Neural cell (in vitro differentiated cells): ENCODE data around the gene NCR2. TPM values are rescaled to one million over a fixed set of nuclear protein-coding genes. Genes with fewer than 3 reads are reported as not detected.

Source experiments
- H2AFZ ChIP-seq: fragments of 200-600, 300-800 bp; sonication (generic), shearing (Covaris generic); 2 replicates; pipeline ENCODE4 v1.6.0; 2014; ENCODE audit warnings: low read depth, mild to moderate bottlenecking, antibody characterized with exemption, low read length, moderate library complexity
- H3F3A ChIP-seq: fragments of 200-600 bp; shearing (Covaris generic); 2 replicates; pipeline ENCODE4 v1.6.1; 2016; ENCODE audit warnings: mild to moderate bottlenecking, moderate library complexity, mixed read lengths, antibody characterized with exemption, low read length; ENCODE audit not compliant: insufficient read depth, poor library complexity, severe bottlenecking
- H3K27ac ChIP-seq: fragments of 200-600, 300-800 bp; sonication (generic), shearing (Covaris generic); 2 replicates; pipeline ENCODE4 v1.5.1; 2014; ENCODE audit warnings: mild to moderate bottlenecking, low read length, moderate library complexity
- H3K27me3 ChIP-seq: fragments of 300-800, 200-600 bp; sonication (generic), shearing (Covaris generic); 2 replicates; pipeline ENCODE4 v1.6.0; 2014; ENCODE audit warnings: mild to moderate bottlenecking, low read depth, low read length, moderate library complexity; ENCODE audit not compliant: insufficient read depth
- H3K36me3 ChIP-seq: fragments of 300-800, 200-600 bp; sonication (generic), shearing (Covaris generic); 2 replicates; pipeline ENCODE4 v1.5.1; 2014; ENCODE audit warnings: mild to moderate bottlenecking, antibody characterized with exemption, low read length, moderate library complexity; ENCODE audit not compliant: insufficient read depth
- H3K4me2 ChIP-seq: fragments of 300-800, 200-600 bp; sonication (generic), shearing (Covaris generic); 2 replicates; pipeline ENCODE4 v1.6.0; 2014; ENCODE audit warnings: mild to moderate bottlenecking, low read length
- H3K4me3 ChIP-seq: fragments of 300-800, 200-600 bp; sonication (generic), shearing (Covaris generic); 2 replicates; pipeline ENCODE4 v1.5.1; 2014; ENCODE audit warnings: mild to moderate bottlenecking, low read length, moderate library complexity
- H3K79me2 ChIP-seq: fragments of 200-600 bp; shearing (Covaris generic); replicated peaks from 2 replicates; pipeline ENCODE4 v1.6.0; 2014; ENCODE audit warnings: mild to moderate bottlenecking, low read length, moderate library complexity; ENCODE audit not compliant: insufficient read depth
- H3K9ac ChIP-seq: fragments of 300-800, 200-600 bp; sonication (generic), shearing (Covaris generic); 2 replicates; pipeline ENCODE4 v1.6.1; 2016; ENCODE audit warnings: mild to moderate bottlenecking, low read length, mixed read lengths
- H3K9me2 ChIP-seq: fragments of 200-600 bp; shearing (Covaris generic); 2 replicates; pipeline ENCODE4 v1.6.1; 2016; ENCODE audit warnings: mild to moderate bottlenecking, low read length, mixed read lengths; ENCODE audit not compliant: insufficient read depth
- H3K9me3 ChIP-seq: fragments of 200-600, 300-800 bp; sonication (generic), shearing (Covaris generic); 2 replicates; pipeline ENCODE4 v1.6.1; 2016; ENCODE audit warnings: mild to moderate bottlenecking, mixed run types, low read length, moderate library complexity, mixed read lengths
- H4K20me1 ChIP-seq: fragments of 200-600 bp; shearing (Covaris generic); 2 replicates; pipeline ENCODE4 v1.6.1; 2016; ENCODE audit warnings: mild to moderate bottlenecking, mixed run types; ENCODE audit not compliant: insufficient read depth
- CTCF ChIP-seq: fragments of 450-650 bp; IDR thresholded peaks from 2 replicates; pipeline ENCODE4 v1.5.1; 2014; ENCODE audit warnings: antibody characterized with exemption, mild to moderate bottlenecking, moderate library complexity; ENCODE audit not compliant: poor library complexity, severe bottlenecking
- EP300 ChIP-seq: fragments of 450-650 bp; conservative IDR thresholded peaks from 2 replicates; pipeline ENCODE4 v1.6.1; 2014; ENCODE audit warnings: antibody characterized with exemption, mild to moderate bottlenecking, moderate library complexity; ENCODE audit not compliant: poor library complexity, severe bottlenecking
- EZH2 ChIP-seq: fragments of 200-600, 300-800 bp; shearing (Covaris generic), sonication (generic); IDR thresholded peaks from 2 replicates; pipeline ENCODE4 v1.6.1; 2014; ENCODE audit warnings: antibody characterized with exemption, low read length, borderline replicate concordance, mild to moderate bottlenecking; ENCODE audit not compliant: insufficient read depth, poor library complexity, severe bottlenecking
- MXI1 ChIP-seq: fragments of 450-650 bp; conservative IDR thresholded peaks from 2 replicates; pipeline ENCODE4 v1.6.1; 2014; ENCODE audit warnings: antibody characterized with exemption, mild to moderate bottlenecking; ENCODE audit not compliant: poor library complexity, severe bottlenecking
- POLR2AphosphoS5 ChIP-seq: IDR thresholded peaks from 2 replicates; pipeline ENCODE4 v1.6.1; 2012
- RAD21 ChIP-seq: fragments of 450-650 bp; conservative IDR thresholded peaks from 2 replicates; pipeline ENCODE4 v1.6.1; 2014; ENCODE audit warnings: antibody characterized with exemption, mild to moderate bottlenecking, moderate library complexity
- SMC3 ChIP-seq: fragments of 450-650 bp; conservative IDR thresholded peaks from 2 replicates; pipeline ENCODE4 v1.6.1; 2014; ENCODE audit warnings: antibody characterized with exemption, mild to moderate bottlenecking, moderate library complexity; ENCODE audit not compliant: poor library complexity
- TAF1 ChIP-seq: IDR thresholded peaks from 2 replicates; pipeline ENCODE4 v1.6.1; 2012; ENCODE audit warnings: low read depth
- polyA plus RNA-seq: library from polyadenylated mRNA; depleted of rRNA; stranded (reverse); fragments of >200 nt; gene quantifications from 2 replicates; pipeline ENCODE4 v1.2.3, GENCODE V29; 2014
- TF ChIP-seq, protein P1 (sequence below): IDR thresholded peaks from 2 replicates; pipeline ENCODE4 v1.6.1; 2012; ENCODE audit warnings: borderline replicate concordance

The NCR2 gene
- polyA plus RNA-seq, 1 donor from 2014 or later, result not detected

DNA sequence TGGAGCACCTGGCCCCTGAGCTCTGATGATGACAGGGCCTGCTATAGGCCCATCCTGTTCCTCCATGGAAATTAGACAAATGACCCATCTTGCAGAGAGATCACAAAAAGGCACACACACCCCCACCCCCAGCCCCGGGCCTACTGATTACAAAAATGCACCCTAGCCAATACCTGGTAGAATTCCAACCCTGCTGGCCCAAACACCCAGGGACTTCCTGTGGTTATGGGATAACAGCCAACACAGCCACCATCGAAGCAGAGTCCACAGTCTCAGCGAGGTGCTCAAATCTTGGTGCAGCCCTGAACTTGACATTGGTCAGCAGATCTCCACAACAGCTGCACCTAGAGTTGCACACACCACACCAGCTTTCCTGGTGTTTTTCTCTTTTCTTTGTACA is 17.0 kb downstream of the NCR2 start:
- Histone ChIP-seq H3F3A (no peaks in the 10 kb centered on the region), H3K9ac (no peak overlapping the region), H3K27ac (no peak overlapping the region), H2AFZ (no peak overlapping the region), H3K36me3 (no peaks in the 10 kb centered on the region), H3K4me3 (no peak overlapping the region), H4K20me1 (no peaks in the 10 kb centered on the region), H3K79me2 (no peaks in the 10 kb centered on the region), H3K9me2 (no peaks in the 10 kb centered on the region), H3K27me3 (no peaks in the 10 kb centered on the region), H3K4me2 (no peak overlapping the region), H3K9me3 (peaks cover 7% of the 10 kb centered on the region)
- no peak for TF ChIP-seq CTCF
- TF ChIP-seq MXI1, result no peak
- TF ChIP-seq, protein P1, sequence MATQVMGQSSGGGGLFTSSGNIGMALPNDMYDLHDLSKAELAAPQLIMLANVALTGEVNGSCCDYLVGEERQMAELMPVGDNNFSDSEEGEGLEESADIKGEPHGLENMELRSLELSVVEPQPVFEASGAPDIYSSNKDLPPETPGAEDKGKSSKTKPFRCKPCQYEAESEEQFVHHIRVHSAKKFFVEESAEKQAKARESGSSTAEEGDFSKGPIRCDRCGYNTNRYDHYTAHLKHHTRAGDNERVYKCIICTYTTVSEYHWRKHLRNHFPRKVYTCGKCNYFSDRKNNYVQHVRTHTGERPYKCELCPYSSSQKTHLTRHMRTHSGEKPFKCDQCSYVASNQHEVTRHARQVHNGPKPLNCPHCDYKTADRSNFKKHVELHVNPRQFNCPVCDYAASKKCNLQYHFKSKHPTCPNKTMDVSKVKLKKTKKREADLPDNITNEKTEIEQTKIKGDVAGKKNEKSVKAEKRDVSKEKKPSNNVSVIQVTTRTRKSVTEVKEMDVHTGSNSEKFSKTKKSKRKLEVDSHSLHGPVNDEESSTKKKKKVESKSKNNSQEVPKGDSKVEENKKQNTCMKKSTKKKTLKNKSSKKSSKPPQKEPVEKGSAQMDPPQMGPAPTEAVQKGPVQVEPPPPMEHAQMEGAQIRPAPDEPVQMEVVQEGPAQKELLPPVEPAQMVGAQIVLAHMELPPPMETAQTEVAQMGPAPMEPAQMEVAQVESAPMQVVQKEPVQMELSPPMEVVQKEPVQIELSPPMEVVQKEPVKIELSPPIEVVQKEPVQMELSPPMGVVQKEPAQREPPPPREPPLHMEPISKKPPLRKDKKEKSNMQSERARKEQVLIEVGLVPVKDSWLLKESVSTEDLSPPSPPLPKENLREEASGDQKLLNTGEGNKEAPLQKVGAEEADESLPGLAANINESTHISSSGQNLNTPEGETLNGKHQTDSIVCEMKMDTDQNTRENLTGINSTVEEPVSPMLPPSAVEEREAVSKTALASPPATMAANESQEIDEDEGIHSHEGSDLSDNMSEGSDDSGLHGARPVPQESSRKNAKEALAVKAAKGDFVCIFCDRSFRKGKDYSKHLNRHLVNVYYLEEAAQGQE, result no peak
- no peak for TF ChIP-seq POLR2AphosphoS5
- no peak for TF ChIP-seq EP300
- no peak for TF ChIP-seq RAD21
- TF ChIP-seq SMC3, result no peak
- no peak for TF ChIP-seq TAF1
- TF ChIP-seq EZH2, result no peak

DNA sequence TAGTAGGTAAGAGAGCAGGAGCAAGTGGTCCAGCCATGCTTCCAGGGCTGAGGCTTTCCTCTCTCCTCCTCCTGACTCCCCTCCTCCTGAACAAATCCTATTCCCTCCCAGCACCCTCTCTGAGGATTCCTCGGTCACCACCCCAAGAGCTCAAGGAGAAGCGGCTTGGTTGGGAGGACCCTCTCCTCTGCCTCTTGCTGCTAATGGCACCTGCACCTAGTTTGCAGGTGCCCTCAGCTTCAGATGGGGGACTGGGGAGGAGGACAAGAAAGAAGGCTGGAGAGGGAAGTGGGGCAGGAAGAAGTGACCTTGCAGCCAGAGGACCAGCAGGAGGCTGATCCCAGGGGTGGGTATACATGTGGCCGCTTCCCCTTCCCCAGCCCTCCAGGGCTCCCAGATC is 17.5 kb downstream of the NCR2 start:
- H3K79me2 ChIP-seq, result no peaks in the 10 kb centered on the region
- H3F3A ChIP-seq, result no peaks in the 10 kb centered on the region
- H3K4me3 ChIP-seq, result no peak overlapping the region
- no peaks in the 10 kb centered on the region for H3K9me2 ChIP-seq
- no peaks in the 10 kb centered on the region for H4K20me1 ChIP-seq
- H3K27me3 ChIP-seq, result no peaks in the 10 kb centered on the region
- no peak overlapping the region for H3K9ac ChIP-seq
- TF ChIP-seq MXI1, result no peak
- TF ChIP-seq EZH2, result no peak
- TF ChIP-seq CTCF, result no peak
- no peak for TF ChIP-seq EP300
- no peak for TF ChIP-seq SMC3
- TF ChIP-seq, protein P1, result no peak
- no peak for TF ChIP-seq RAD21
- TF ChIP-seq POLR2AphosphoS5, result no peak
- no peak for TF ChIP-seq TAF1
- H3K9me3 ChIP-seq, result peaks cover 7% of the 10 kb centered on the region
- no peak overlapping the region for H3K4me2 ChIP-seq
- no peak overlapping the region for H2AFZ ChIP-seq
- H3K27ac ChIP-seq, result no peak overlapping the region
- H3K36me3 ChIP-seq, result no peaks in the 10 kb centered on the region
